ENCODE data around the gene PEX11A.

PEX11A gene

DNA sequence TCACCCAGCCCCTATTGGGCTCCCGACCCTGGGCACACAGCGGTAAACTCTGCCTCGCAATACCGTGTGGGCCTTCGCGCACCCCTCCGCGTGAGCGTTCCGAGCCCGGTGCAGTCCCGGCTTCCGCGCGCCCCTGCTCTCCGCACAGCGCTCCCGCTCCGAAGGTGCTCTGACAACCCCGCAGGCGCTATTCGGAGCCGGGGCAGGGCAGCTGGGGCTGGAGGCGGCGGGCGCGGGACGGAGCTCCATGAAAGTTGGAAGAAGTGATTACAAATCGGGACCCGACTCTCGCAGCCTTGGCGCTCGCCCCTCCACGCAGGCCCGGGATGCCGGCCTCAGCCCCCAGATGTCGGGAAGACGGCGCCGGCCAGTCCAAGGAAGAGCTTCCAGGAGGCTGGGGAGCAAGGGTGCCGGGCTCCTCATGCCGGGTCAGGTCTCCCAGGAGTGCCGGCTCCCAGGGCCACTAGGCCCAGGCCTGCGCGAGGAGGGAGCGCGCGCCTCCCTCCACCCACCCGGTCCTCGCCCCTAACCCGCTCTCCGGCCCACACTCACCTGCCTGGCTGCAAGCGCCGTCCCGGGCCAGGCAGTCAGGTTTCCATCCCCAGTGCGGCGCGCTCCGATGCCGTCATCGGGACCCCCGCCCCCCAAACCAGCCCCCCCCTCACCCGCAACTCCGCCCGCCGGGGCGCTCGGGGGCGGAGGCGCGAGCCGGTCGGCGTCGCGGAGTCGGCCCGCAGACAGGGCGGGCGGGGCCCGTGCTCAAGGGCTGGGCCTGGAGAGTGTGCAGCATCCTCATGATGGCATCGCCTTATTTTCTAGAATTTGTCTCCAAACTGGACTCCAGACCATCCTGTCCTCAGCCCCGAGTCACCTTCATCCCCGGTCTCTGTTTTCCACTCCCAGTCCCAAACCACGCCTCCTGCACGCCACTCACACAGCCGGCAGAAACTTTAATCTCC, 35.4 kb downstream of the PEX11A start, which contains the start of gene KIF7:
KIF7 (minus strand) TSS at position 621 of the 959 bp plus-strand sequence. CDS start 2,537 bp downstream, outside the sequence.
- peak; percentile 47 for DNase-seq (ENCODE audit: low spot score)

DNA sequence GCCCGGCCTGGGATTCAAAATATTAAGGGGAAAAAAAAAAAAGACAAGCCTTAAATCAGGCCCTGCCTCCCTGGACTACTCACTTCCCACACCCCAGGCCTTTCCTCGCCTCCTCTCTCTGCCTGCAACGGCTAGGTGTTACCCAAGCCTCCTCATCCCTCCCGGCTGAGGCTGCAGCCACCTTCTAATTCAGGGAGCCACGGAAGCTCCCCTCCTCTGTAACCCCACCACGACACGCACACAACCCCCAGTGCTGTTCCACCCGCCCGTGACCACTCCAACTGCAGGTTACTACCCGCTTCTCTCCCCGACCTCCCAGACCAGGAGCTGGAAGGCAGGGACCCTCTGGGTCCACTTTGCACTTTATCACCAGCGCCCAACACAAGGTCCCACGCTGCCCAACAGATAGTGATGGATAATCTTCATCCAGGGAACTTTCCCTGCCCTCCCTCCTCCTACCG, 36.2 kb downstream of the PEX11A start:
- no peak for DNase-seq (ENCODE audit: low spot score)

DNA sequence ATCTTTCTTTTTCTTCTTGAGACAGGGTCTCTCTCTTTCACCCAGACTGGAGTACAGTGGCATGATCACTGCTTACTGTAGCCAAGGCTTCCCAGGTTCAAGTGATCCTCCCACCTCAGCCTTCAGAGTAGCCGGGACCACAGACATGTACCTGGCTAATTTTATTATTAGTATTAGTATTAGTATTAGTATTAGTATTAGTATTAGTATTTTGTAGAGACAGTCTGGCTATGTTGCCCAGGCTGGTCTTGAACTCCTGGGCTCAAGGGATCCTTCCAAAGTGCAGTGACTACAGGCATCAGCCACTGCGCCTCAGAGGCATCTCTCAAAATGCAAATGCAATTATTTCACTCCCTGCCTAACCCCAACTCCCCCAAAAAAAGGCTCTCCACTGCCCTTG, 37.0 kb downstream of the PEX11A start:
- DNase-seq (ENCODE audit: low spot score), result no peak

- no peak for DNase-seq (ENCODE audit: low spot score)
These were observed 37.9 kb downstream of the PEX11A start for GRCh38 chr15:89652666-89653065.

- DNase-seq (ENCODE audit: low spot score), result no peak
These were observed 38.4 kb downstream of the PEX11A start for GRCh38 chr15:89652131-89652530.

DNA sequence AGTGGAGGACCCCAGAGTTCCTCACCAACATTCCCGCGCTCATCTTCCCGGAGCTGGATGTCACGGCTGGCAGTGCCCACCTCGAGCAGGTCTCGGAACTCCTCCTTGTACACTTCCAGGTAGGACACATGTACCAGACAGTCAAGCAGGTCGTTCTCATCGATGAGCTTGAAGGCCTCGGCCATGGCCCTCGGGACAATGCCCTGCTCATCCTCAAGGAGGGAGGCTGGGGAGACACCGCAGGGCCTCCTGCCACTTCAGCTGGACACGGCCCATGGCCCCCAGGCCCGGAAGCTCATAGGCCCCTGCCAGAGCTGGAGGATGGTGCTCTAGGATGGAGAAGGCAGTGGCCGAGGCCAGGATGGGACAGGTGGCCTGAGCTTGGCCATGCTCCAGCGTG, 40.8 kb downstream of the PEX11A start:
- no peak for DNase-seq (ENCODE audit: low spot score)

DNA sequence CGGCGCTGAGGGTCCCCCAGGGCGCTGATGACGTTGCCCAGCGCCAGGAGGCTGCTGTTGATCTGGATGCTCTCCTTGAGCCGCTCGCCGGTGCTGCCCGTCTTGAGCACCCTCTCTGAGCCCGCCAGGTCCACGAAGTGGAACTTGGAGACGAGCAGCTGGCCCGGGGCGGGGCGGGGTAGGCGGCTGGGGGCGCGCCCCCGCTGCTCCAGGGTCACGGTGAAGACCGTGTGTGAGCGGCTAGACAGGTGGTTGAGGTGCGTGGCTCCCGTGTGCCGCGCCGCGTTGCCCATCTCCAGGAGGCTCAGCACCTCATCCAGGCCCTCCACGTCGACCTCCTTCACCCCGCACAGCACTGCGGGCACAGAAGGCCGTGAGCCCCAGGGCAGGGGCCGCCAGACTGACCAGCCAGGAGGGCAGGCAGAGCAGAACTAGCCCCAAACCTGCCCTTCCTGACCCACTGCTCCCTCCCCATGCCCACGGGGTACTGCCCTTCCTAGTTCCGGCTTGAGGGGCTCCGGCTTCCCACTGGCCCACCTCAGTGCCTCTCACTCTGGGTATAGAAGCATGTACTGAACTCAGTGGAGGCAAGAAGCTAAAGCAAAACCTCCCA, 41.4 kb downstream of the PEX11A start:
- DNase-seq (ENCODE audit: low spot score), result no peak

DNA sequence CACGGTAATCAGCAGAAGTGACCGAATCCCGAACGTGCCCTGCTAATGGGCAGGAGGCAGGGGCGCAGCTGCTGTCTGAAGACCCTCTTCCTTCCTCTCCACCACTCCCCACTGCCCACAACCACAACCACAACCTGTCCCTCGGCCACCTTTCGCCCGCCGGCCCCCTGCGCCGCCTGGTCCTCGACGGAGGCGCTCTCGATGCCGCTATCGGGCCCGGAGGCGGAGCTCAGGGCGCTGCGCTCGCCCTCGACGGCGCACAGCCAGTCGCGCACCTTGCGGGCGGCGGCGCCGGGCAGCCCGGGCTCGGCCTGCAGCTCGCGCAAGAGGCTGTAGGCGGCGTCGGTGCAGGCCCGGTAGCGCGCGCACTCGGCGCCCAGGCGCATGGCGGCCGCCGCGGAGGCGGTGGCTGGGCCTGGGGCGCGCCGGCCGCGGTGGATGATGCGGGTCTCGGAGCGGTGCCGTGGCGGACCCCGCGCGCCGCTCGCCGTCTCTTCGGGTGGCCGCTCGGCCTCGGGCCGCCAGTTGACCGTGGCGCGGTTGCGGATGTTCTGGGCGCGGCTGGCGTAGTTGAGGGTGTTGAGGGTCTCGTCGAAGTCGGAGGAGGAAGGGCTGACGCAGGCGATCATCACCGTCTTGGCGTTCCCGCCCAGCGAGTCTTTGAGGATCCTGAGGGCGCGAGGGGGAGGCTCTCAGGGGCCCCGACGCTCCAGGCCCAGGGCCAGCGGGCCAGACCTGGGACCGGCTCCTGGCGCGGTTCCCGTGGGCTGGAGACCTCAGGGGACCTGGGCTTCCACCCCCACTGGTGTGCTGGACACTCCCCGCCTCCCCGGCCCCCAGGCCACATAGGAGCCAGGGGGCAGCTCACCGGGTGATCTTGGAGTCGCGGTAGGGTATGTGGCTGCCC, 42.2 kb downstream of the PEX11A start:
- DNase-seq (ENCODE audit: low spot score), result no peak

DNA sequence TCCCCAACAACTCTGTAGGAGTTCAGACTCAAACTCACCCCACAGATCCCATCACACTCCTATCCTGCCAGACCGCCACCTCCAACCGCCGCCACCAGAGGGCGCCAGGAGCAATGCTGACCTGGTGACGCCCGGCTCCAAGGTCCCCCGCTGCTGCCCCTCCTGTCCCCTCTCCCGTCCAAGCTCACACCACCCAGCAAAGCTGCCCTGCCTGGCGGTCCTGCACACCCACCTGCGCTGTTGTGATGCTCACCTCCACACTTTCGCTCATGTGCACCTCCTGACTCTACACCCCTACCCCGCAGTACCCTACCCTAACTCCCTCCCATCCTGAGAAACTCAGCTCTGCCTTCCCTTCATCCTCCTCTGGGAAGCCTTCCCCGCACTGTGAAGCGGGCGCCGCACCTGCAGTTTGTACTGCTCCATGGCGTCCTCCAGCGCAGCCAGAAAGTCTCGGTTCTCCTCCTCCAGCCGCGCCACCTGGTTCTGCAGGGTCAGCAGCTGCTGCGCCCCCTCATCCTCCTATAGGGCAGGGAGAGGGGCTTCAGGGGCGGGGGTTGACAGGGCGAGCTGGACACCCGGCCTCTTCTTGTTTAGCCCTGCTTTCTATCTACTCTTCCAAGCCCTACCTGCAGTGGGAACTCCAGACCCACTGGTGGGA, 43.2 kb downstream of the PEX11A start:
- DNase-seq (ENCODE audit: low spot score), result peak; percentile 77

DNA sequence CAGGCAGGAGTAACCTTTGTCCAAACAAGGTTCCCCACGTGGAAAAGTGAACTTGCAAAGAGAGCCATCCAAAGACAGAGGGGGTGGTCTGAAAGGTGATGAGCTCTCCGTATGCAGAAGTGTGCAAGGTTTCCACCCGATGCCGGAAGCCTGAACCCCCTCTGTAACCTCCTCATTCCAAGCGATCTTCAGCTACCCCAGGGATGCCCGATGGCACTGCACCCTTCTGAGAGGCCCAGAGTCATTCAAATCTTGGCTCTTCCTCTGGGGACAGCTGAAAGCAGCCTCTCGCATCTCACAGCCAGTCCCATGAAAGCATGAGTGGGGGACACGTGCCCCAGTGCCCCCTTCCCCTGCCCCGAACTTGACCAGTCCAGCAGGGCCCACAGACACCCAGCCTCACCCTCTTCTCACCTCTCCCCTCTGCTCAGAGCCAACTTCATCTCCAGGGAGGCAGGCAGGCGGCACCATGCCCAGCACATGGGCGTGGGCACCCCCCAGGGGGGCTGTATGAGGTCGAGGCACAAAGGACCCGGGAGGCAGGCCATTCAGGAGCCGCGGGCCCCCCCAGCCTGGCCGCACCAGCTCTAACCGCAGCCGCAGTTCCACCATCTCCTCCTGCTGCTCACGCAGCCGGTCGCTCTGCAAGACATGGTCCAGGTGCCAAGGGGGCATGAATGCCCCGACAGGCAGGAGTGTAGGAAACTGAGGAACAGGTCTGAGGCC, 44.0 kb downstream of the PEX11A start:
- no peak for DNase-seq (ENCODE audit: low spot score)

- no peak for DNase-seq (ENCODE audit: low spot score)
These were observed 44.9 kb downstream of the PEX11A start for GRCh38 chr15:89645680-89646079.

GRCh38 chr15:89642106-89642505, 48.4 kb downstream of the PEX11A start:
- no peak for DNase-seq (ENCODE audit: low spot score)

- DNase-seq (ENCODE audit: low spot score), result no peak
These were observed 49.5 kb downstream of the PEX11A start for GRCh38 chr15:89641053-89641452.

DNA sequence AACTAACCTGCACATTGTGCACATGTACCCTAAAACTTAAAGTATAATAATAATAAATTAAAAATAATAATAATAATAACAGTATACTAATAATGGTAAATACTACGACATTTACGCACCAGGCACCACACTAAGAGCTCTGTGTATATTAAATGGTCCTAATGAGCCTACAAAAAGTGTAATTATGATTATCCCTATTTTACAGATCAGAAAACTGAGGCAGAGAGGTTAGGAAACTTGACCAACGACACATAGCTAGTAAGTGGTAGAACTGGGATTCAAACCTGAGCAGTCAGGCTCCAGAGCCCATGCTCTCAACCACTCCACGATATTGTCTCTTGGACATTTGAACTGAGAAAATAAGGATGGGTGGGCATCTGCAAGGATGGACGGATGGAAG, 50.3 kb downstream of the PEX11A start:
- no peak for DNase-seq (ENCODE audit: low spot score)

DNA sequence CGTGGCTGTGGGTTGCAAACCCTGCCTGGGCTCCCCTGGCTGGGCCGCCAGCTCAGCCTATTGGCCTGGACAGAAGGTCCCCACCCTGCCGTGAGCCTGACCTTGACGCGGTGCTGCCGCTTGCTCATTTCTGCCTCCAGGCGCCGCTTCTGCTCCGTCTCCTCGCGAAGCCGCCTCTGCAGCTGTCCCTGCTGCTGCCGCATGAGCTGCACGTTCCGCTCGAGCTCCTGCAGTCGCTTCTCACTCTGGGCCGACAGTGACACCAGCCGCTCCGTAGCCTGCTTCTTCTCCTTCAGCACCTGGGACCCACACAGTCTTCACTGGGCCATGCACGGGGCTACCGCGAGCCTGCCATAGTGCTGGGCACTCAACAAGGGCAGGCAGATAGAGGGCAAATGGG, 57.0 kb downstream of the PEX11A start:
- no peak for DNase-seq (ENCODE audit: low spot score)

DNA sequence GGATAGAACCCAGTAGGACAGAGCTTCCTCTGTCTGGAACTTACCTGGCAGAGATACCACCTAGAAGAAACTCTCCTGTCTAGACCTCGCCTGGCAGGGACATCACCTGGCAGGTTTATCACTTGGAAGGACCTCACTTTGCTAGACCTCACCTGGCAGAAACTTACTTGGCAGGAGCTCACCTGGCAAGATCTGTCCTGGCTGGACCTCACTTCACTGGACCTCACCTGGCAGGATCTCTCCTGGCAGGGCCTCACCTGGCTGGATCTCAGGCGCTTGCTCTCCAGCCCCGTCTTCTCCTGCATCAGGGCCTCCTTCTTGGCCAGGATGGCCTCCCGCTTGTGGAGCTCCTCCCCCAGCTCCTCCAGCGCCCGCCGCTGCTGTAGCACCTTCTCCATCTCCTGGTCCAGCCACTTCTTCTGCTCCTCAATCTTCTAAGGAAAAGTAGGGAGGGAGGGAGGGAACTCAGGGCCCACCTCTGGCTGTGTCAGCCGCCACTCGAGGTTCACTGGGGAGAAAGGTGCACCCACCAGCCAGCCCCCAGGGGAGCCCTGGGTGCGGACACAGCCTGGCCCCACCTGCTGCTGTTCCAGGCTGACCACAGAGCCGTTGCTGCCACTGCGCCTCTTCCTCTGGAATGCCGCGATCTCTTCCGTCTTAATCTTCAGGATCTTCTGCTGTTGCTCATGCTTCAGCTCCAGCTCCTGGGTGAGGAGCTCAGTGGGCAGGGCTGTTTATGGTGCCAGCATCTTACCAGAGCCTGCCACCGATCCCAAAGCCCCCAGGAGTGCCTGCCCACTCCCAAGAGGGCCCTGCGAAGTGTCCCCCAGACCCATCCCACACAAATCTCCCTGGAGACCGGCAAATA, 57.8 kb downstream of the PEX11A start:
- DNase-seq (ENCODE audit: low spot score), result no peak

- DNase-seq (ENCODE audit: low spot score), result no peak
These were observed 58.7 kb downstream of the PEX11A start for GRCh38 chr15:89631902-89632264.

All from germinal center (tissue), 1 donor.